NCI-H460 (cell line): ENCODE measurements around the gene JPT1. TPM values are rescaled to one million over a fixed set of nuclear protein-coding genes. Genes with fewer than 3 reads are reported as not detected.
"Not testable (repeated sequence)": the region's sequence is repeated elsewhere in the genome, so short reads cannot be mapped to it uniquely, and the experiment has no call there.

ENCODE experiments used
- DNase-seq: peaks from one replicate; pipeline ENCODE4 v3.0.0-alpha.2; 2016; ENCODE audit warnings: low read depth; ENCODE audit errors: extremely low read depth
- total RNA-seq: library from RNA; depleted of rRNA; stranded (reverse); fragments of >200 nt; shearing (Covaris generic); gene quantifications from 2 replicates; pipeline ENCODE4 v1.2.3, GENCODE V29; 2014

The JPT1 gene
- total RNA-seq, 1 experiment from 2014 or later, result 454 TPM

- DNase-seq, result peak; percentile 76
Measured at GRCh38 chr17:75131278-75132017, 22.9 kb downstream of the JPT1 start, which contains the start of gene NT5C. TSS of gene NT5C (minus strand) at chr17:75131742. CDS start at chr17:75131707, 35 bp downstream.

GRCh38 chr17:75130632-75131277 is 23.6 kb downstream of the JPT1 start:
- DNase-seq, result peak; percentile 72

- DNase-seq, result no peak
Measured at GRCh38 chr17:75130059-75130631, 24.2 kb downstream of the JPT1 start.

- DNase-seq, result no peak
Measured at GRCh38 chr17:75129576-75129975, 24.7 kb downstream of the JPT1 start.

GRCh38 chr17:75128694-75129505 is 25.4 kb downstream of the JPT1 start:
- DNase-seq, result no peak

GRCh38 chr17:75127936-75128335 is 26.4 kb downstream of the JPT1 start:
- DNase-seq, result not testable (repeated sequence)

- DNase-seq, result no peak
Measured at GRCh38 chr17:75126954-75127353, 27.4 kb downstream of the JPT1 start.

GRCh38 chr17:75125984-75126383 is 28.3 kb downstream of the JPT1 start:
- DNase-seq, result no peak

GRCh38 chr17:75124819-75125162 is 29.5 kb downstream of the JPT1 start:
- no peak for DNase-seq

- DNase-seq, result peak; percentile 99
Measured at GRCh38 chr17:75124041-75124818, 30.1 kb downstream of the JPT1 start.

GRCh38 chr17:75118307-75118706 is 36.0 kb downstream of the JPT1 start:
- DNase-seq, result no peak

- no peak for DNase-seq
Measured at GRCh38 chr17:75116737-75117136, 37.6 kb downstream of the JPT1 start.

GRCh38 chr17:75115555-75115954 is 38.8 kb downstream of the JPT1 start:
- no peak for DNase-seq

GRCh38 chr17:75114552-75115314 is 39.6 kb downstream of the JPT1 start:
- no peak for DNase-seq

GRCh38 chr17:75113798-75114551 is 40.3 kb downstream of the JPT1 start:
- peak; percentile 85 for DNase-seq

- DNase-seq, result no peak
Measured at GRCh38 chr17:75111777-75112335, 42.5 kb downstream of the JPT1 start.

- no peak for DNase-seq
Measured at GRCh38 chr17:75110234-75110937, 43.9 kb downstream of the JPT1 start.
